HG02885 (cell line): ENCODE data around the gene TSPAN18.
A peak's percentile ranks its signal among the peaks of the same experiment; 100 is the strongest.

Source experiments
- ATAC-seq: cut with Tn5 transposase; IDR thresholded peaks from one replicate; pipeline ENCODE4 v1.9.1; 2021; ENCODE audit warnings: mild to moderate bottlenecking; ENCODE audit not compliant: unreplicated experiment, poor library complexity

The TSPAN18 gene, protein sequence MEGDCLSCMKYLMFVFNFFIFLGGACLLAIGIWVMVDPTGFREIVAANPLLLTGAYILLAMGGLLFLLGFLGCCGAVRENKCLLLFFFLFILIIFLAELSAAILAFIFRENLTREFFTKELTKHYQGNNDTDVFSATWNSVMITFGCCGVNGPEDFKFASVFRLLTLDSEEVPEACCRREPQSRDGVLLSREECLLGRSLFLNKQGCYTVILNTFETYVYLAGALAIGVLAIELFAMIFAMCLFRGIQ

DNA sequence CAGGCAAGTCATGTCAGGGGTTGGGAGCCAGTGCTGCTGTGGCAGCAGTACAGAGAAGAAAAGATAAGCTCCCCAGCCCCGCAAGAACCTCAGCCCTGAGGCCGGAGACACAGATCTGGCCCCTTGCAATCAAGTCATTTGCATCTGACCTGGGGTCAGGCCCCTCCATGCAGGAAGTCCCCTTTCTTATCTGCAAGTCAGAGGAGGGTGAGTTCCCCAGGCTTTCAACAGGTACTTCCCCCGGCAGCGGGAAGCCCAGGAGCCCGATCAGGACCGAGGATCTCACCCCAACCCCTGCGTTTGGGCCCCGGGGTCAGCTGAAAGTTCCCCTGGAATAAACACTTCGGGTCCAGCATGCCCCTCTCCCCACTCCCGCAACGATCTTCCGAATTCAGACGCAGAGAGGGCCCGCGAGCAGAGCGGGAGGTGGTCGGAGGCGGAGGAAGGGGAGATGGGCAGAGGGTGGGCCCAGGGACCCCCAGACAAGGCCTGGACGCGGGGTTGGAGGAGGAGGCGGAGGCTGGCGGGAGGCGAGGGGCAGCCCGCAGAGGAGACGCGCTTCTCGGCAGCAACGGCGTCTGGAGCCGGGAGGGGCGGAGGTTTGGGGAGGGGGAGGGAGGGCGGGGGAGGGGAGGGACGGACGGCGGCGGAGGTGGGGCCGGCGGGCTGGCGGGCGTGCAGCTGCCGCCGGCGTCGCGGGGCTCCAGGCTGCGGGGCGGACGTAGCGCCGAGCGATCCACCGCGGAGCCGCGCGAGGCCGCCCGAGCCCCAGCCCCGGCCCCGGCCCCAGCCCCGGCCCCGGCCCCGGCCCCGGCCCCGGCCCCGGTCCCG lies at the start of gene TSPAN18:
Gene TSPAN18 (plus strand): TSS at position 680 of the 831 bp plus-strand sequence. CDS start 179,455 bp downstream, outside the sequence.
- peak; percentile 80 for ATAC-seq

DNA sequence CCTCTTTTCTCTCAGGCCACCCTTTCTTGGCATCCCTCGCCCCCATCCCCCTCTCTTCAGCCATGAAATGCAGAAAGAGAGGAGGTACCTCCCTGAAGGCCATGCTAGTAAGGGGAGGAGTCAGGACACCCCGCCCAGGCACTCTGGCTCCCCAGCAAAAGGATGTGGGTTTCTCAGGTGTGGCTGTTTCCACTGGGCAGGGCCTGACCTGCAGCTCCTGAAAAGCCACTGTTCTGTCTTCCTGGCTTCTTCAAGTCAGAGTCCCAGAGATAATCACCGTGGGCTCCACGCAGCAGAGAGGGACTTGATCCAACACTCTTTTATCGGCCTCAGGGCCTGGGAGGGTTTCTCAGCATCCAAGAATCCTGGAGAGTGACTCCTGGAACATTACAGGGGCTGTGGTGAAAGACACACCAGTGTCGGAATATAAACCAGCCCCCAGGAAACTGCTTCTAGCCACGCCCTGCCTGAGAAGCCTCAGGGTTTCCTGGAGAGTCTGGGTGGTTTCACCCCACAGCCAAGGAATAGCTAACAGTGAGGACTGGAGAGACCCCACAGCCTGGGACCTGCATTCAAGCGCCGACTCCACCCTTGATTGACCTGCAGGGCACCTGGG lies 45.7 kb upstream of the TSPAN18 start:
- ATAC-seq: no peak

DNA sequence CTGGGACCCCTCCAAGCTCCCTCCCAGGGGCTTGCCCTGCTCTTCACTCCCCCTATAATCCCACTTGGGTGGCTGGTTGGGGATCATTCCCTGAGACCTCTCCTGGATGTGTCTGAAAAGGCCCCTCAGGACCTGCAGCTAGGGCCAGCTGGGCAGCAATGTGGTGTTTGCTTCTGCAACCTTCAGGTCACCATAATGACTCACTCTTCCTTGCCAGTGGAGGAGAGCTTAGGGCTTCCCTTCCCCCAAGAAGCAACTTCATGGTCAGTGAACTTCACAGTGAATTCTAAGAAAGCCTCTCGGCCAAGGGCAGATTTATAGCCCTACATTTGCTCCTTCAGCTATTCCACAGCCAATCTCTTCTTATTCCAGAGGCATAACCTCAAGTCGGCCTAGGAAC lies 45.1 kb upstream of the TSPAN18 start:
- ATAC-seq: no peak

DNA sequence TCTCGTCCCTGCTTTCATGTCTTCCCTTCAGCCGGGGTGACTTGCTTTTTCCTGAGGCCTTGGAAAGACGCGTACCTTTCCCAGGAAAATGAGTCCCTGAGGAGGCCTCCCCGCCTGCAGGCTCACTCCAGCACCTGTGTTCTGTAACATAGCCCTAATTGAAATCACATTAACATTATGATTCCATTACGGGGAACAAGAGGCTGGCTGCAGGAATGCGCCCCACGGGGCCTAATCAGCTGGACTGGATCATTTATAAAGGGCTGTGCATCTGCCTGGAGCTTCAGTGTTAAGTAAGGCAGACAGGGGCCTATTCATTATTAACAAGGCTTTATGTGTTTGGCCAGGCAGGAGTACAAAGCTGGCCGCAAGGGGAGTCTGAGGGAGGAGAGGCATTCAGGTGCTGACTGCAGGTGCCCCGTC lies 41.9 kb upstream of the TSPAN18 start:
- ATAC-seq: no peak

DNA sequence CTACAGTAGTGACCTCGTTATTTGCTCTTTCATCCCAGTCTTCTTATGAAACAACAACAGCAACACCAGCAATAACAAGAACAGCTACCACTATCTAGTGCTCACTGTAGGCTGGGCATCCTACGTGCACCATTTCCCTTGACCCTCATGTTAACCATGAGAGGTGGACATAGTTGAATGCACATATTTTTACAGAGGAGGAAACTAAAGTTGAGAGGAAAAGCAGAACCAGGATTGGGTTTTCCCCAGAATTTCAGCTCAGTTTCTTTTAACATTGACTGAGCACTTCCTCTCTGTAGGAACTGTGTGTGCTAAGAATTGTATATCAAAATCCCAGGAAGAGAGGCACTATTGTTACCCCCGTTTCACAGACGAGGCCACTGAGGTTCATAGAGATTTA lies 39.4 kb upstream of the TSPAN18 start:
- no peak for ATAC-seq

DNA sequence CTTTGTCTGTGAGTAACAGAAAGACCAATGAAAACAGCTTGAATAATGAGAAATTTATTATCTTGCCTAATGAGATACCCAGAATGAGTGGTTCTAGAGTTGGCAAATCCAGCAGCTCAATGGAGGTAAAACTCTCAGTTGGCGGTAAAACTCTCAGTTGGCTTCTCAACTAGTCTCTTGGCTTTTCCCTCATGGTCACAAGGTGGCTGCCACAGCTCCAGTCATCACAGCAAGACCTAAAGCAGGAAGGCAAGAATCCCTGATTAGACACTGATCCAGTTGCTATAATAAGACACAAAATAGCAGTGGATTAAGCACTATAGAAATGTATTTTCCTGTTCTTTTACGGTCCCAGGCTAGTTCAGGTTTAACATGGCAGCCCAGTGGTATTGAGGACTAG lies 37.5 kb upstream of the TSPAN18 start:
- ATAC-seq: no peak

DNA sequence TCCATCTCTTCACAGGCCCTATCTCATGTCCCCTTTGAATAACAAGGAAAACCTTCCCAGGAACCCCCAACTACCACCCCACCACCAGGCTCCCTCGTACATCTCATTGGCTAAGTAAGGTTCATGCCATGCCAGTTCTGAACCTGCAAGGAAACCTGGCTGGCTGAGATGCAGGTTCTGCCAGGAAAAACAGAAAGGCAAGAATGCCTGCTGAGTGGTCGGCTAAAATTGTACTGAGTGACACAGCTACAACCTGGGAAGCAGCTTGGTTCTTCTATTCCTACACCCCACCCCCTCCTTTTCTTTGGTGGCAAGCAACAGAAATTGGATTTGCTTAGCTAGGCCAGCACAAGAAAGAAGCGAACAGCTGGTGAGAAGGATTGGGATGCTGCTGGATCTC lies 36.1 kb upstream of the TSPAN18 start:
- no peak for ATAC-seq

DNA sequence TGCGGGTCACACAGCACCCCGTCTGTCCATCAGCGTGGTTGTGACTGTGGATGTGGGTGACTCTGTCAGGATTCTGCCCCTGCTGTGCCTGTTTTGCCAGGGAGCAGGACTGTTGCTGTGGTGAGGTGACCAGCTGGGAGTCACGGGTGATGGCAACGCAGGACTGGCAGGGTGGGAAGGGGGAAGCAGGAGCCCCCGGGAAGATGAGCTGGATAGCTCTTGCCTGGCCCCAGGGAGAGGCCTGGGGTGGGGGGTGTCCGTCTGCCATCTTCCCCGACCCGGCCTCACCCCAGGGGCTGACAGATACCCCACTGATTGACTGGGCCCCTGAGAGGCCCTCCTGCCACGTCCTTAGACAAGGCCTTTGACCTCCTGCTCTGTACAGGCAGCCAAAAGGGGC lies 34.3 kb upstream of the TSPAN18 start:
- no peak for ATAC-seq

DNA sequence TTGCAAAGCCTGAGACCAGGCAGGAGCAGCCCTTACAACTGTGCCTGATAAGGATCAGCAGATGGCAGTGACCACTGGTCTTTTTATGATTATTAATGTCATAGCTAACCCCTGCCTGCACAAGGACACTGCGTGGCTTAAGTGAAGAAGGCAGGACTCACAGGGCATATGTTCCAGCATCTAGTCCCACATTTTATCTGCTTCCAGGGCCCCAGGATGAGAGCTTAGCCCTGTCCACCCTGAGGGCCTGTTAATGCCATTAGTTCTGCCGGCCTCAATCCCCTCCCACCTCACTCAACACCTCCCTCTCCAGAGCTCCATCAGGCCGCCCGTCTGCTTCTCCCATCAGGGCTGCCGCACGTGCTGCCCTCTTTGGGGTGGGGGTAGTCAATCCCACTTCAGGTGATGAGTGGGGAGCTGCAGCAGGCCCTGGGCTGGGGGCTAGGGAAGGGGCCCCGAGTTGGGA lies 33.1 kb upstream of the TSPAN18 start:
- ATAC-seq: no peak

DNA sequence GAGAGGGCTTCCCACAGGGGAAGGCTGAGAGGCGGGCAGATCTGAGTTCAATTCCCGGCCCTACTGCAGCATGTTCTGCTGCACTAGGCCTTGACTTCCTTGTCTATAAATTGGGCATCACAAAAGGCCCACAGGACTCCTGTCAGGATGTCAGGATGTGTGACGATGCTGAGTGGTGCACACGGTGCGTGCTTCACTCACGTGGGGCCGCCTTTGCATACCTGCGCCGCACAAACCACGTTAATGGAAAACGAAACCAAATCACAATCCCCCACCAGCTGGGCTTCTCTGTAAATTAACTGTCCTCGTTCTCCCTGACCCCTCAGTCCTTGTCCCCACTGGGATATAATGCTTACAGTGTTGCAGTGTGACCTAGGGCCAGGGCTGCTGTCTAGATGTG lies 32.3 kb upstream of the TSPAN18 start:
- ATAC-seq: peak; percentile 50

DNA sequence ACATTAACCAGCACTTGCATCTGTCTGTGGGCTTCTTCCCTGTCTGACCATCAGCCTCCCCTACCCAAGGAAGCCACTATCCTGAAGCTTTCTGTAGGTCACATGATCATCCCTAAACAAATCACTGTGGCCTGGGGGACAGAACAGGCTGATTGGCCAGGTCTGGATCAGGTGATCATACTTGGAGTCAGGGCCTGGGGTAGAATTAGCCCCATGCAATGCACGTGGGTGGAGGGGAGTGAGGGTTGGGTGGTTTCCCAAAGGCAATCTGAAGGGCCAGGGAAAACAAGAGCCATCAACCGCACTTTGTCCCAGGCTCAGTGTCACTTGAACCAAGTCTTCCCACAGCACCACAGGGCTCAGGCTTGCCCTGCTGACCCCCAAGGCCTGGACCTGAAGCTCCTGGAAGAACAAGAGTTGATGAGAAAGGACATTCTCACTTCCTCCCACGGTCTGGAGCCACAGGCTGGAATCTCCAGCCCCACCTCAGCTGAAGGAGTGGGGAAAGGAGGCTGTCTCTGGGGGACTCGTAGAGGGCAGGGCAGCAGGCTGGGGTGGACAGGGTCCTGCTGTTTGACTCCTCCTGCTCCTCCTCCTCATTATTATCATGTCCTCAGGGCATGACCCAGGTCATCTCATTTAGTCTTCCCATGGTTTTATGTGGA lies 31.5 kb upstream of the TSPAN18 start:
- ATAC-seq: no peak

DNA sequence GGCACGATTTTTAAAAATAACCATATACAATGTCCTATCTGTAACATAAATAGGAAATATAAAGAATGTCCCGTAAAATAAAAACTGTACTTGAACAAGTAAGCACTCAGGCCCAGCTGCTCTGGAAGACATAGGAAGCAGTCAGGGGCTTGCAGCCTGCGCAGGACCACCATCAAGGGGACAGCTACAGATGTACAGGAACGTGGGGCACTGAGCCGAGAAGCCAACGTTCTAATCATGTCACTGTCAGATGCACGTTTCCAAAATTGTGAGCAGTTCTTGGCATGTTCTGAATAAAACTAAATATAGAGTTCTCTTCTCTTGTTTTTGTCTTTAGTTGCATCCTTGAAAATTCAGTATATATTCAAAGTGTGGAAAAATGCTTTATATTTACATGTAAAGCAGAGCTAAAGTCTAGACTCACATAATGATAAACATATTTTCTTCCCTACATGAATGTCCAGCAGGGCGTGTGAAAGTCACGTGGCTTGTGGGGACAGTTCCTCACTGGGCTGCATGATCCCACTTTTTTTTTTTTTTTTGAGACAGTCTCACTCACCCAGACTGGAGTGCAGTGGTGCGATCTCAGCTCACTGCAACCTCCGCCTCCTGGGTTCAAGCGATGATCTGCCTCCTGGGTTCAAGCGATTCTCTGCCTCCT lies 28.4 kb upstream of the TSPAN18 start:
- ATAC-seq: no peak

DNA sequence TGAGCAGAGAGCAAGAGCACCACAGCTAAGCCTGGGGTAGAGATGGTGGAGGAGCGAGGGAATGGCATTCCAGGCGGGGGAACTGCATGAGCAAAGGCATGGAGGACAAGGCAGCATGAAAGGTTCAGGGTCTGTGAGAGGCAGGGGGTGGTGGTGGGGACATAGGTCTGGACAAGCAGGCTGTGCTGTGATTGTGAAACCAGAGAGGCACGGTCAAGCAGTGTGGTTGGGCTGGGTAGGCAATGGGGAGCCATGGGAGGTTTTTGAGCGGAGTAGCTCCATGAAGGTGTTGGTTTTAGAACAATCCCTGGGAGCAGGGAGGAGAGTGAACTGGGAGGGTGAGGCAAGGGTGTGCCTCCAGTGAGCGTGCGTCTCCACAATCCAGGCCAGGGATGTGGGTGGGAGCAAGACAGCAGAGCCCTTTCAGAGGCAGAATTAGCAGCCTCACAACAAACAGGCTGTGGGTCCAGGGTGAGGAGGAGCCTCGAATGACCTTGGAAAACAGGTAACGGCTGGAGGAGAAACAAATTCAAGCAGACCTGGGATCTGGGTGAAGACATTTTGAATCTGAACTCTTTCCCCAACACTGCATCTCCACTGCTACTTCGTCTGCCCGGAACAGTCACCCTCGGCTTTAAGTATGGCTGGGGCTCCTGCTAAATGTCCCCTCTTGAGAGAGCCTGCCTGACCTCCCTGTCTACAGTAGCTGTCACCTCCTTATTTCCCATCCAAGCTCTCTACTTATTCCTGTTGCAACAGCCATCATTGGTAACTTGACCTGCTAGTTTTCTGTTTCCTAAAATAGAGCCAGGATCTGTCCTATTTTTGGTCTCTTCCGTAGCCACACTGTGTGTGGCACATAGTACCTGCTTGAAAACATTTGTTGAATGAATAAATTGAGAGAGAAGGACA lies 27.0 kb upstream of the TSPAN18 start:
- ATAC-seq: no peak

DNA sequence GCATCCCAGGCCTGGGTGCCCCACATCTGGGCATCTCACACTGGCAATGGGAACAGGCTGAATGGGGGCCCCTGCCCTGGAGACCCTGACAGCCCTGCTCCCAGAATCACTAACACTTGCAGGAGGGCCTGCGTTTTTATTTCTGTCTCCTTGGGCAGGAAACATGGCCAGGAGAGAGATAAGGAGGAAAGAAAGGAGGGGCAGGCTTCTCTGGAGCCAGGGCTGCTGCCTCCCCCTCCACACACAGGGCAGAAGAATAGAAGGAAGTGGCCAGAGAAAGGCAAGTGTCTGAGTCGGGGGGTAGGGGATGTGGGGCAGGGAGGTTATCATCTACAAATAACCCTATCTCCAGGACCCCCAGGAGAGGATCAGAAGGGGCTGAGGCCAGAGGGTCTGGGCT lies 25.5 kb upstream of the TSPAN18 start:
- ATAC-seq: no peak

DNA sequence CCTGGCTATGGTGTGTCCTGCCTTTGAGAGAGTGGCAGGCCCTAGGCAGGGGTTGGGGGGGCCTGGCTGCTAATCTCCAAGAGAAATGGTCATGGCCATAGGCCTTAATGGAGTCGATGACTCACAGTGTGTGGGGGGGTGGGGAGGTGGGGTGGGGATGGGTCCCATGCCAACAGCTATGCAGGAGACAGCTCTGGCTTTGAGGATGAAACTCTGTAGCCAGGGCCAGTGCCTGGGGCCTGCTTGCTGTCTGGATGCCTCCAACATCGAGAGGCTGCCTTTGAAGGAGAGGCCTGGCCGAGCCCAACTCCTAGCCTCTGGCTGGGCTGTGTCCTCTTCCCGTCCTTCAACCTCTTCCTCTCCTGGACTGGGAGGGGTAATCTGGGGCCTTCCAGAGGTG lies 23.9 kb upstream of the TSPAN18 start:
- no peak for ATAC-seq

DNA sequence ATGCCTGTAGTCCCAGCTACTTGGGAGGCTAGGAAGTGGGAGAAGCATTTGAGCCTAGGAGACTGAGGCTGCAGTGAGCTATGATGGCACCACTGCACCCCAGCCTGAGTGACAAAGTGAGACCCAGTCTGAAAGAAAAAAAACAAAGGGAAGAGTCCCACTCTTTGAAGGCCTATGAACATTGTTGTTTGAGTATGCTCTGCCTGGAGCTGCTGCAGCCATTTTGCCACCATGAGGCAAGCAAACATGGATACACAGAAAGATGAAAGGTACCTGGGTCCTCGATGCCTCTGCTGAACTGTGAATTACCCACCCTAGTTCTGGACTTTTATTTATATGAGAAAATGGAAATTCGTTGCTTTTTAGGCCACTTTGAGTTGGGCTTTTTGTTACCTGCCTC lies 19.7 kb upstream of the TSPAN18 start:
- ATAC-seq: no peak

DNA sequence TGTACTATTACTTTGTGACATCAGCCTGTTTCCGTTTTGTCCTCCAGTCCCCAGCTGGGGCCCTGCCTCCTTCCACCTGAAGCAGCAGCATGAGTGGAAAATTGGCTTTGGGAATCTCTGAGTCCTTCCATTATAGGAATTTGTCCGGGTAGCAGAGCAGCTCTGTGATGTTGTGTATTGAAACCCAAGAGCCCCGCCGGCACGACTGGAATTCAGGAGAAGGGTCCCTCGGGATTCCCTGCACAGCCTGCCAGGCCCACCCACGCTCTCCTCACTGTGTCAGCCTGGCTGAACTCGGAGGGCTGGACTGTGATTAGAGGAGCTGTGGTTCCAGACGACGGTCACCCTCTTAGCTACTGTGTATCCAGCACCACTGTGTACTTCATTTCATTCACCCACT lies 18.8 kb upstream of the TSPAN18 start:
- no peak for ATAC-seq

DNA sequence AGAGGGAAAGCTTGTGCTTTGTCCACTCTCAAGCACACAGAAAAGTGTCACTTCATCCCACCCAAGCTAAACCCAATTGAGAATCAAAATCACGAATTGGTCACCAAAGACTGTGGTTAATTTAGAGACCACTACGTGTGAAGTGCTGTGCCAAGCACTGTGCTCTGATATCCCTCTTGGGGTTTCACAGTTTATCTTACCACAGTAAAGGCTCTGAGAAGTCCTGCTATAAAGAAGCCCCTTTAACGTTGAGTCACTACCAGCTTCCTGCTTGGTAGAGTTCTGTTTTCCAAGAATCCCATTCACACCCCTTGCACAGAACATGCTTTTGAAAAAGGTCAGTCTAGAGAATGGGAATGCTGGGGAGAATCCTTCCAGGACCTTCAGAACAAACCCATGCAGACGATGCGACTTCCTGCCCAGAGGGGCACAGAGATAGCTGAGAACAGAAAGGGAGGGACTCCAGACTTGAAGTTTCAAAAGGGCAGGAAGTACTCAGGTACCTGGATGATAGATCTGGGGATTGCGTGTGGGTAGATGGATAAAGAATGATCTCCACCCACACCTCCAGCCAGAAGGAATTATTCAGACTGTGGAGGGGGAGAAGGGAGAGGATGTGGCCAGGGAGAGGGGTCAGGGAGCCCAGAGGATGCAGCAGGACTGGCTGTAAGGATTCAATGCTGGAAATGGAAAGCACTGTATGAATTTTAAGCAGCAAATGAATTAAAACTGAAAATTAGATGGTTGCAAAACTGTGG lies 18.1 kb upstream of the TSPAN18 start:
- ATAC-seq: no peak

DNA sequence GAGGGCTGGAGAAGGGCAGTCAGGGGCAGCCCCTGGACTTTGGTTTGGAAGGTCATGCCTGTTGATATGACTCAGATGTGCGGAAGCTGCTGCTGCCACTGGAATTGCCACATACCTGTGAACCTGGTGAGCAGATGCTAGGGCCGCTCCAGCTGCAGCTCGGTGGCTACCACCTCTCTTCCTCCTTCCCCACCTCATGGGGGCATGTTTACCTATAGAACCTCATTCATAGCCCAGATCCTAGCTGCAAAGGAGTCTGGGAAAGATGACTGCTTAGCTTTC lies 17.5 kb upstream of the TSPAN18 start:
- ATAC-seq: no peak
